HG02840 (cell line): ENCODE data around the gene SEPHS2.

Experiments
- ATAC-seq: cut with Tn5 transposase; IDR thresholded peaks from one replicate; pipeline ENCODE4 v1.9.1; 2021; ENCODE audit warnings: mild to moderate bottlenecking, moderate library complexity, moderate number of reproducible peaks; ENCODE audit not compliant: unreplicated experiment, low FRiP score

The SEPHS2 gene

DNA sequence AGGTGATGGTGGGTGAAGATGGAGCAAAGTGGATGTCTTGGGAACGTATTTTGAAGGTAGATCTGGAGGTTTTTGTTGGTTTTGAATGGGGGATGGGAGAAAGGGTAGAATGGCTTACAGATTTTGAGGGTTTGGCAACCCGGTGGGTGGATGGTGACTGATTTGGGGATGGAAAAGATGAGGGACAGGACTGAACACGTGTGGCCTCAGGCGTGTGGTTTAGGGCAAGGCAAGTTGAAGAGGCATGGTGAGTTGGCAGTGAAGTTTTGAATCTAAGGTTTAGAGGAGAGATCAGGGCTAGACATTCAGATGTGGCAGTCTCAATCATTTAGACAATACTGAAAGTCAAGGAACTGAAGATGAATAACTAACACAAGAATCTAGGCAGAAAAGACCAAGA is 10.8 kb downstream of the SEPHS2 start:
- no peak for ATAC-seq

DNA sequence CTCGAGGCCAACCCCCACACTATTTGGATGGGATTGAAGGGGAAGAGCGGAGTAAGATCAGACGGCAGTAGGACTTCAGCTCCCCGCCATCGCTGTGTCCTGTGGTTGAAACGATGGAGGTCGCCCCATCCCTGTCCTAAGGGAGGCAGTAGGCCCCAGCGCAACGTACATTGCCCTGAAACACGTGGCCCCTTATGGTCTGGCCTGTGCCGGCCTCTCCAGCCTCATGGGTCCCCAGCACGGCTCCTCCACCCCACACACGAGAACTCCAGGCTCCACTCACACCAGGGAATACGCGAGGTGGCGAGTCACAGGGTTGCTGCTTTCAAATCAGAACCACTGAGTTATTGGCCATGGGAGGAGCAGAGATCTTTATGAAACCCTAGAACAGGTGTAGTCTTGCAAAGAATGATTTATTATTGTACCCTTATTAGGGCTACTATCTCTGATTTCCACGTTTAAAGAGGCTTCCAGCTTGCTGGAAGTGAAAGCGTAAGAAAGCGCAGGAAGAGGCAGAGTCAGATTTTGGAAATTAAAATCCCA is 15.2 kb downstream of the SEPHS2 start:
- peak; percentile 5 for ATAC-seq

DNA sequence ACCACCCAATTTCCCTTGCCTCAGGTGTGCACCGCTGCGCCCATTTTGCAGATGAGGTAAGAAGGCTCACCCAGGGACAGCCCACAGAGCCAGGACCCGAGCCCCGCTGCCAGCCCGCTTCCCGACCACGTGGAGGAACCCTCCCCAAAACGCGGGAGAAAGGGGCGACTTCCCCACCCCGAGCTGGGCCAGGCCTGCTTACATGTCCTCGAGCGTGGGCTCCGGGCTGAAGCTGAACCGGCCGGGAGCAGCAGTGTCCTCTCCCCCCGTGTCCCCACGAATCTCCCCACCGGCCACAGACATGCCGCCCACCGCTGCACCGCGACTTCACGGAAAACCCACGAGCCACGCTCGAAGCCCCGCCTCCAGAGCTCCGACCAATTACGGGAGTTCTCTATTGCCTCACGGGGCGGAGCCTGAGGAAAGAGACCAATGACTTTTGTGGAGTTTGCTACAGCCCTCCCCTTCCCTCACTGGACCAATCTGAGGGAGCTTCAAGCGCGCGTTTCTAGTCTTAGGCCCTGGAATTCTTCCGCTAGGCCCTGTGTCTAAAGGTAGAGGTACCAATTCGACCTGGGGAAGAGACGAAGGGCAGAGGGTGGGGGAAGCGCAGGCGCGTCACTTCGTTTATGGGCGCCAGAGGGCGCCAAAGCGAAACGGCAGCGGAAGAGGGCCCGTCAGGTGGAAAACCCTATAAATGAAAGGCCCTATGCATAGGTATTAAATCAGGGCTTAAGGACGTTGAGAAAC is 15.8 kb downstream of the SEPHS2 start, which contains the start of gene DCTPP1:
Gene DCTPP1 (minus strand): TSS at position 353 of the 750 bp plus-strand sequence. CDS start 50 bp downstream, at position 303.
- peak; percentile 98 for ATAC-seq

DNA sequence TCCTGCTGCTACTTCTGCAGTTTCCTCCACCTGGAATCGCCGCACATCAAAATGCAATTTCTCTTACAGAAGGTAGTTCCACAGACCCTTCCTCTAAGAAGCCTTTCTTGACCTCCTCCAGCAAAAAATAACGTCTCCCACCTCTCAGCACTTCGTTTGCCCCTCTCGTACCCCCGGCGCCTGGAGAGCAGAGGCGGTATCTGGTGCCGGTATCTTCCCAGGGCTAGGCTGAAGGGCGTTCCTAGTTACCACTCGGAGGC is 16.3 kb downstream of the SEPHS2 start:
- no peak for ATAC-seq

GRCh38 chr16:30428055-30428454 is 17.6 kb downstream of the SEPHS2 start:
- ATAC-seq: no peak

- ATAC-seq: no peak
These were observed 24.7 kb downstream of the SEPHS2 start for GRCh38 chr16:30421010-30421409.

DNA sequence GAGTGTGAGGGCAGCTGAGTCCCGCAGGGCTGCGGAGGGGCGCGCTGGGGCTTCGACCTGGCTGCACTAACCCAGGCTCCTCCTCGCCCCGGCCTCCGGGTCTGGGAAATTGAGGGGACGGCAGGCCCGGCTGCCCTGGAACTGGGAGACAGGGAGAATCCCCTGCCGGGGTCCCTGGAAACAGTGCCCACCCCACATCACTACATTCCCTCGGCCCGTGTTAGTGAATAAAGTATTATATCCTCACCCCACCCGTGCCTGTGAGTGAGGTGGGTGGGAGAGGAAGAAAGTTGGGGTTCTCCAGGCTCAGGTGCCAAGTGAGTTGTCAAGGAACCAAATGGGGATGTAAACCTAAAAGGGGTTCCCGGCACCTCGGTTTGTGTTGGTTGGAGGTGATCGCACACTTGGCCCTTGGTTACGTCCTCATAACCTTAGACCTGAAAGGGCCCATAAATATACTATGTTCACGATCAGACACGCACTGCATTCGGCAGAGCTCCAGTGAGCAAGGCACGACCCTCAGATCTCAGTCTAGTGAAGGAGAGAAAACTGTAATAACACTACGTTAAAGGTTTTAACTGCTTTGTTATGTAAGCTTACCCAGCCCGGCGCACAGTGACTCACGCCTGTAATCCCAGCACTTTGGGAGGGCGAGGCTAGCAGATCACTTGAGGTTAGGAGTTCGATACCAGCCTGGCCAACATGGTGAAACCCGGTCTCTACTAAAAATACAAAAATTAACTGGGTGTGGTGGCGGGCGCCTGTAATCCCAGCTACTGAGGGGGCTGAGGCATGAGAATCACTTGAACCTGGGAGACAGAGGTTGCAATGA is 27.1 kb downstream of the SEPHS2 start:
- ATAC-seq: no peak

DNA sequence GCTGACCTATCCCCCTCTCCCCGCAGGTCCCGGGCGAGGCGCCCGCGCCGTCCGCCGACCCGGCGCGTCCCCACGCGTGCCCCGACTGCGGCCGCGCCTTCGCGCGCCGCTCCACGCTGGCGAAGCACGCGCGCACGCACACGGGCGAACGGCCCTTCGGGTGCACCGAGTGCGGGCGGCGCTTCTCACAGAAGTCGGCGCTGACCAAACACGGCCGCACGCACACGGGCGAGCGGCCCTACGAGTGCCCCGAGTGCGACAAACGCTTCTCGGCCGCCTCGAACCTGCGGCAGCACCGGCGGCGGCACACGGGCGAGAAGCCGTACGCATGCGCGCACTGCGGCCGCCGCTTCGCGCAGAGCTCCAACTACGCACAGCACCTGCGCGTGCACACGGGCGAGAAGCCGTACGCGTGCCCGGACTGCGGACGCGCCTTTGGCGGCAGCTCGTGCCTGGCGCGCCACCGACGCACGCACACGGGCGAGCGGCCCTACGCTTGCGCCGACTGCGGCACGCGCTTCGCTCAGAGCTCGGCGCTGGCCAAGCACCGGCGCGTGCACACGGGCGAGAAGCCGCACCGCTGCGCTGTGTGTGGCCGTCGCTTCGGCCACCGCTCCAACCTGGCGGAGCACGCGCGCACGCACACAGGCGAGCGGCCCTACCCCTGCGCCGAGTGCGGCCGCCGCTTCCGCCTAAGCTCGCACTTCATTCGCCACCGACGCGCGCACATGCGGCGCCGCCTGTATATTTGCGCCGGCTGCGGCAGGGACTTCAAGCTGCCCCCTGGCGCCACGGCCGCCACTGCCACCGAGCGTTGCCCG is 27.9 kb downstream of the SEPHS2 start:
- ATAC-seq: peak; percentile 72

DNA sequence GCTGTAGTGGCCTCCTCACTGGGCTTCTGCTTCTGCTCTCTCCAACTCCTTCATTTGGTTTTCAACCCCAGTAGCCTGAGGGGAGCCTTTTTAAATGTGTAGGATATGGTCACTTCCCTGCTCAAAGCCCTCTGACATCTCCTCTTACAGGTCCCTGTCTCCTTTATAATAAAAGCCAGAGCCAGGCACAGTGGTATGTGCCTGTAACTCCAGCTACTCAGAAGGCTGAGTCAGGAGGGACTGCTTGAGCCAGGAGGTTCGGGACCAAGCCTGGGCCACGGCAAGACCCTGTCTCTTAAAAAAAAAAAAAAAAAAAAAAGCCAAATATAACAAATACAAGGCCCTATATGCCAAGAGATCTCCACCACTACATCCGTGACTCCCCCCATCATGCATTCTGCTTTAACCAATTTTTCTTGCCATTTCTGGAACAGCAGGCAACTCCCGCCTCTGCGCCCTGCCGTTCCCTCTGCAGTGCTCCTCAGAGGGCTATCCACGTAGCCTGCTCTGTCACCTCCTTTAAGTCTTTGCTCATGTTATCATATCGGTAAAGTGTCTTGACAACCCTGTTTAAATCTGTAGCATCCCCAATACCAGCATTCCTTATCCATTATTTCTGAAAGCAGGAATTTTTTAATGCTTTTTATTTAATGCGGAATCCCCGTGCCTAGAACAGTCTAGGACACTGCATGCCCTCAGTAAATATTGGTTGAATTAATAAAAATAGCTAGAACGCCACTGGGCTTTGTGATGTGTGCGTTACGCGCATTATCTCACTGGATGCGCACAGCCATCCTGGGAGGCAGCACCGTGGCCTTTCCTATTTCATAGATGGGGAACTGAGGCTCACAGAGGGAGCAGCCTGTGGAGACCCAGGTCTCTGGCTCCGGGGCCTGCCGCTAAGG is 28.8 kb downstream of the SEPHS2 start:
- ATAC-seq: peak; percentile 19

DNA sequence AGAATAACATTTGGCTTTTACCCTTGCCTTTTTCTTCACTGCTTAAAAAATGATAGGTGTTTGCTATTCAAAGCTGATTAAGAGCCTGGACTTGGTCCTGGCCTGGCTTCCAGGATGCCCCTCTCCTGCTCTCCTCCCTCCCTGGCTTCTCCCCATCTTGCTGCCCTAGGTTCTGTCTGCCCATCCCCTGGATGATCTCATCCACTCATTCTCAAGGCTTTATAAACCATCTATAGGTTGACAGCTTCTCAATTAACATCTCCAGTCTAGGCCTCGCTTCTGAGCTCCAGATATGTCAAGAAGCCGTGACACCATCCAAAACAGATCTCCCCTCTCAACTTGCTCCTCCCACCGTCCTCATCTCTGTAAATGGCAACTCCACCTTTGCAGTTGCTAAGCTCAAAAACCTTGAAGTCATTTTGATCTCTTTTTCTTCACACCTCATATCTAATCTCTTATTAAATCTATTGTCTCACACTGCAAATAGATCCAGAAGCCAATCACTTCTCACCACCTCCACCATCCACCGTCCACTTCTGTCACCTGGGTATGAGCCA is 29.5 kb downstream of the SEPHS2 start:
- no peak for ATAC-seq

GRCh38 chr16:30414159-30414558 is 31.5 kb downstream of the SEPHS2 start:
- ATAC-seq: no peak

GRCh38 chr16:30413112-30413806 is 32.4 kb downstream of the SEPHS2 start:
- no peak for ATAC-seq

GRCh38 chr16:30409125-30410060 is 36.3 kb downstream of the SEPHS2 start:
- ATAC-seq: no peak

DNA sequence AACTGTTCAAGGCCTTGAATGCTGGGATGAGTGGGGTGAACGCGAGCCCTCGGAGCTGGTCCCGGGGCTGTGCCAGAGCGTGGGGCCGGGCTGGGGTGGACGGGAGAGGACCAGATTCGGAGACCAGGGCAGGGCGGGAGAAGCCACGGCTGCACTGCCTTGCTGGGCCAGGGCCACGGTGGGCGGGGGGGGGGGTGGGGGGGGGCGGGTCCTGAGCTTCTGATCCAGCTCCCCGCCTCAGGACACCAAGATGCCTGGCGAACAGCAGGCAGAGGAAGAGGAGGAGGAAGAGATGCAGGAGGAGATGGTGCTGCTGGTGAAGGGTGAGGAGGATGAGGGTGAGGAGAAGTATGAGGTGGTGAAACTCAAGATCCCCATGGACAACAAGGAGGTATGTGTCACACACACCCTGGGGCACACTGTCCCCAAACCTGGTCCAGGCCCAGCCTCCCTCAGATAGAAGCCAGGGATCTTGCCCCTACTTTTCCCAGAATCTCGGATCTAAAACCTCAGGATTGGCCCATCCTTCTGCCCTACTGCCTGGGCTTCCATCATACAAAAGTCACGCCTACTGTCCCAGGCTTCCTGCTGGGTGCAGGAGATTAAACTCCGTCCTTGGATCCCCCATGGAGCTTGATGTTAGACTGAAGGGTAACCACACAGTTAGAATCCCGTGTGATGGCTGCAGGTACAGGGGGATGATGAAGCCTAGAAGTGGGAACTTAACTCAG is 37.7 kb downstream of the SEPHS2 start:
- ATAC-seq: peak; percentile 15

DNA sequence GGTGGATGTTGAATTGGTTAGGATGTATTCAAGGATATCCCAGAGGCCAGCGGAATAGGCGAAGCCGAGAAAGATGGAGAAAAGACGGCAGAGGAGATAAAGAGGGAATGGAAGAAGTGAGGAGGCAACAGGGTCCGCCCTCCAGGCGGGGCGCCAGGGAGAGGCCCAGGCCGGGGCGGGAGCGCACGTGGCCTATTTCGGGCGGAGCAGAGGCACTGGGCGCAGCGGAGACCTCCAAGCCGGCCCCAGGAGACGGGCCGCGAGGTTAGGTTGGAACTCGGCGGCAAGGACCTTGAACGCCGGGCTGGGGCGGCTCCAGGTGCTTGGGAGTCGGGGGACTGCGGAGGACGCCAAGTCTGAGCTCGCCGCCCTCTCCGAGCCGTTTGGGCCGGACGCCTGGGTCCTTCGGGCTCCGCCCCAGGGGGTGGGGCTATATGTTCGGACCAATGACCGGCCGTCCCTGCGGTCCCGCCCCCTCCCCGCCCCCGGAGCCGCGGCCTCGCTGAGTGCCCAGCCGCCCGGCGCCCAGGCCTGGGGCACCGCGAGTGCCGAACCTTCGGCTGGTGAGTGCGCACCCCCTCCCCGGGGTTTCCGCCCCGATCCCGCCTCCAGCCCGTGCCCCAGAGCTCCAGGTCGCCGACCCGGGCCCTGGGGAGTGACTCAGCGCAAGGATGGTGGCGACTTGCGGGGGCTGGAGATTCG is 38.4 kb downstream of the SEPHS2 start, which contains the start of gene ZNF771:
Gene ZNF771 (plus strand): TSS at position 505 of the 702 bp plus-strand sequence. CDS start 448 bp downstream, outside the sequence.
- peak; percentile 65 for ATAC-seq

DNA sequence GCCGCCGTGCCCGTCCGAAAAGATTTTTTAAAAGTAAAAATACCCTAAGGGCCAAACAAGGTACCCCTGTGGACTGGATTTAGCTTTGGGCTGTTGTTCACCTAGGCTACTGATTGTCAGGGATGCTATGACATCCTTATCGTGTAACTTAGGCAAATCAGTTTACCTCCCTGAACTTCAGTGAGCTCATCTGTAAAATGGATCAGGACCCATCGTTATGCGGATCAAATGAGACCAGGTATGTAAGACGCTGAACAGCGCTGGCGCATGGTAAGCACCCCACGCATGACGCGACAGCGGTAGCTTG is 38.9 kb downstream of the SEPHS2 start:
- ATAC-seq: peak; percentile 4
